ENCODE data around the gene CHD6. TPM values are rescaled to one million over a fixed set of nuclear protein-coding genes. Genes with fewer than 3 reads are reported as not detected.

CHD6 gene
- total RNA-seq, 1 experiment from 2014 or later, result 16.1 TPM

- Histone ChIP-seq H3K36me3 (no peaks in the 10 kb centered on the region), H3K4me3 (no peak overlapping the region), H3K9me3 (no peaks in the 10 kb centered on the region), H3K27me3 (no peaks in the 10 kb centered on the region)
- DNase-seq, result no peak
Observed at GRCh38 chr20:41608606-41609005, 9.6 kb downstream of the CHD6 start.

GRCh38 chr20:41607791-41608190 lies 10.4 kb downstream of the CHD6 start:
- no peaks in the 10 kb centered on the region for H3K36me3 ChIP-seq
- no peak for DNase-seq
- no peaks in the 10 kb centered on the region for H3K9me3 ChIP-seq
- no peaks in the 10 kb centered on the region for H3K27me3 ChIP-seq
- H3K4me3 ChIP-seq, result no peak overlapping the region

GRCh38 chr20:41604002-41604401 lies 14.2 kb downstream of the CHD6 start:
- no peak overlapping the region for H3K4me3 ChIP-seq
- peaks cover 30% of the 10 kb centered on the region for H3K9me3 ChIP-seq
- H3K36me3 ChIP-seq, result no peaks in the 10 kb centered on the region; the same call in 1 of the 2 replicates
- DNase-seq, result no peak
- no peaks in the 10 kb centered on the region for H3K27me3 ChIP-seq

- no peak for DNase-seq
- H3K9me3 ChIP-seq, result peaks cover 41% of the 10 kb centered on the region
- no peaks in the 10 kb centered on the region for H3K27me3 ChIP-seq
- H3K36me3 ChIP-seq, result no peaks in the 10 kb centered on the region; the same call in 1 of the 2 replicates
- no peak overlapping the region for H3K4me3 ChIP-seq
Observed at GRCh38 chr20:41601742-41602141, 16.4 kb downstream of the CHD6 start.

- Histone ChIP-seq H3K9me3 (peaks cover 41% of the 10 kb centered on the region), H3K27me3 (no peaks in the 10 kb centered on the region), H3K4me3 (no peak overlapping the region), H3K36me3 (no peaks in the 10 kb centered on the region; the same call in 1 of the 2 replicates)
- DNase-seq, result no peak
Observed at GRCh38 chr20:41600926-41601631, 17.1 kb downstream of the CHD6 start.

GRCh38 chr20:41599699-41600104 lies 18.5 kb downstream of the CHD6 start:
- Histone ChIP-seq H3K9me3 (peaks cover 44% of the 10 kb centered on the region), H3K4me3 (no peak overlapping the region), H3K36me3 (peaks cover 6% of the 10 kb centered on the region), H3K27me3 (no peaks in the 10 kb centered on the region)
- no peak for DNase-seq

GRCh38 chr20:41598719-41599118 lies 19.5 kb downstream of the CHD6 start:
- H3K9me3 ChIP-seq, result peaks cover 44% of the 10 kb centered on the region
- H3K36me3 ChIP-seq, result peaks cover 6% of the 10 kb centered on the region
- DNase-seq, result no peak
- no peaks in the 10 kb centered on the region for H3K27me3 ChIP-seq
- no peak overlapping the region for H3K4me3 ChIP-seq

GRCh38 chr20:41594514-41595322 lies 23.5 kb downstream of the CHD6 start:
- no peaks in the 10 kb centered on the region for H3K27me3 ChIP-seq
- peaks cover 27% of the 10 kb centered on the region for H3K9me3 ChIP-seq
- H3K4me3 ChIP-seq, result no peak overlapping the region
- DNase-seq, result no peak
- H3K36me3 ChIP-seq, result peaks cover 6% of the 10 kb centered on the region

GRCh38 chr20:41592516-41593216 lies 25.5 kb downstream of the CHD6 start:
- Histone ChIP-seq H3K36me3 (peaks cover 6% of the 10 kb centered on the region), H3K4me3 (no peak overlapping the region), H3K9me3 (peaks cover 12% of the 10 kb centered on the region; the same call in 1 of the 2 replicates), H3K27me3 (no peaks in the 10 kb centered on the region)
- no peak for DNase-seq

- Histone ChIP-seq H3K27me3 (no peaks in the 10 kb centered on the region), H3K9me3 (peaks cover 19% of the 10 kb centered on the region), H3K36me3 (0 out of 2 replicates have a peak, but pooled peaks cover 3% of the 10 kb centered on the region), H3K4me3 (no peak overlapping the region)
- DNase-seq, result peak; percentile 7
Observed at GRCh38 chr20:41587956-41588355, 30.2 kb downstream of the CHD6 start.

GRCh38 chr20:41587523-41587922 lies 30.7 kb downstream of the CHD6 start:
- H3K4me3 ChIP-seq, result no peak overlapping the region
- no peak for DNase-seq
- no peaks in the 10 kb centered on the region for H3K27me3 ChIP-seq
- H3K36me3 ChIP-seq, result 0 out of 2 replicates have a peak, but pooled peaks cover 3% of the 10 kb centered on the region
- H3K9me3 ChIP-seq, result peaks cover 19% of the 10 kb centered on the region

GRCh38 chr20:41586772-41587171 lies 31.4 kb downstream of the CHD6 start:
- no peak for DNase-seq
- peaks cover 19% of the 10 kb centered on the region for H3K9me3 ChIP-seq
- H3K36me3 ChIP-seq, result 0 out of 2 replicates have a peak, but pooled peaks cover 3% of the 10 kb centered on the region
- H3K4me3 ChIP-seq, result no peak overlapping the region
- no peaks in the 10 kb centered on the region for H3K27me3 ChIP-seq

- no peaks in the 10 kb centered on the region for H3K27me3 ChIP-seq
- no peak for DNase-seq
- H3K9me3 ChIP-seq, result peaks cover 8% of the 10 kb centered on the region; the same call in 1 of the 2 replicates
- H3K36me3 ChIP-seq, result no peaks in the 10 kb centered on the region
- H3K4me3 ChIP-seq, result no peak overlapping the region
Observed at GRCh38 chr20:41580350-41580749, 37.8 kb downstream of the CHD6 start.

- no peaks in the 10 kb centered on the region for H3K36me3 ChIP-seq
- no peaks in the 10 kb centered on the region for H3K9me3 ChIP-seq
- no peak overlapping the region for H3K4me3 ChIP-seq
- H3K27me3 ChIP-seq, result no peaks in the 10 kb centered on the region
- no peak for DNase-seq
Observed at GRCh38 chr20:41577129-41578009, 40.8 kb downstream of the CHD6 start.

- H3K4me3 ChIP-seq, result no peak overlapping the region
- H3K36me3 ChIP-seq, result no peaks in the 10 kb centered on the region
- H3K27me3 ChIP-seq, result no peaks in the 10 kb centered on the region
- no peaks in the 10 kb centered on the region for H3K9me3 ChIP-seq
- no peak for DNase-seq
Observed at GRCh38 chr20:41575412-41575811, 42.8 kb downstream of the CHD6 start.

- Histone ChIP-seq H3K9me3 (no peaks in the 10 kb centered on the region), H3K27me3 (no peaks in the 10 kb centered on the region), H3K36me3 (no peaks in the 10 kb centered on the region), H3K4me3 (no peak overlapping the region)
- DNase-seq, result no peak
Observed at GRCh38 chr20:41574802-41575389, 43.3 kb downstream of the CHD6 start.
